ENCODE data around the gene BAHCC1.

BAHCC1 gene

DNA sequence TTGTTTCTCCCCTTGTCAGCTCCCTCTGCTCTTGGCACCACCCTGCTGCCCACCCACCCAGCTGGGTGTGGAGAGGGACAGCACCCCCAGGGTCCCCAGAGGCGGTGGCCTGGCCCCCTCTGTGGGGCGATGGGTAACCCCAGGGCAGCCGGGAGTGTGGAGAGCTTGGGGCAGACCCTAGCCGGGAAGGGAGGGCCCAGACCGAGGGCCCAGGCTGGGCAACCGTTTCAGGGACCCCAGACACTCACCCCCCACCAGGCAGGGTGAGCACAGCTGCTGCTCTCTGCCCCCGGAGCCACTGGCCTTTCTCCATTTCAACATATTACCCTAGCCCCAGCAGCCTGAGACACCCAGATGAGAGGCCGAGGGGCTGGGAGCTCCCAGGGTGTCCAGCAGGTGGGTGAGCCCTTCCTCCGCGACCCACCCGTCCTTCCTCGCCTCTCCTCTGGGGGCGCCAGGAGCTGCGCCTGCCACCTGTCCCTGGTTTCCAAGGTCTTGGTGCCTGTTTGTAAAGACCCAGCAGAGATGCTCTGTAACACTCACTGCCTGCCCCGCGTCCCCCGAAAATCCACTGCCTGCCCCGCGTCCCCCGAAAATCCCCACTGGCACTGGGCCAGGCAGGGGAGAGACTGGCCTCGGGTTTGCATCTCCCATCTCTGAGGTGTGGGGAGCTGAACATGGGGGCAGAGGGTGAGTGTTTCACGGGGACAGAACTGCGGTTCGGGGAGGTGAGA is 45.4 kb downstream of the BAHCC1 start (continued):
- TF ChIP-seq, protein P1, sequence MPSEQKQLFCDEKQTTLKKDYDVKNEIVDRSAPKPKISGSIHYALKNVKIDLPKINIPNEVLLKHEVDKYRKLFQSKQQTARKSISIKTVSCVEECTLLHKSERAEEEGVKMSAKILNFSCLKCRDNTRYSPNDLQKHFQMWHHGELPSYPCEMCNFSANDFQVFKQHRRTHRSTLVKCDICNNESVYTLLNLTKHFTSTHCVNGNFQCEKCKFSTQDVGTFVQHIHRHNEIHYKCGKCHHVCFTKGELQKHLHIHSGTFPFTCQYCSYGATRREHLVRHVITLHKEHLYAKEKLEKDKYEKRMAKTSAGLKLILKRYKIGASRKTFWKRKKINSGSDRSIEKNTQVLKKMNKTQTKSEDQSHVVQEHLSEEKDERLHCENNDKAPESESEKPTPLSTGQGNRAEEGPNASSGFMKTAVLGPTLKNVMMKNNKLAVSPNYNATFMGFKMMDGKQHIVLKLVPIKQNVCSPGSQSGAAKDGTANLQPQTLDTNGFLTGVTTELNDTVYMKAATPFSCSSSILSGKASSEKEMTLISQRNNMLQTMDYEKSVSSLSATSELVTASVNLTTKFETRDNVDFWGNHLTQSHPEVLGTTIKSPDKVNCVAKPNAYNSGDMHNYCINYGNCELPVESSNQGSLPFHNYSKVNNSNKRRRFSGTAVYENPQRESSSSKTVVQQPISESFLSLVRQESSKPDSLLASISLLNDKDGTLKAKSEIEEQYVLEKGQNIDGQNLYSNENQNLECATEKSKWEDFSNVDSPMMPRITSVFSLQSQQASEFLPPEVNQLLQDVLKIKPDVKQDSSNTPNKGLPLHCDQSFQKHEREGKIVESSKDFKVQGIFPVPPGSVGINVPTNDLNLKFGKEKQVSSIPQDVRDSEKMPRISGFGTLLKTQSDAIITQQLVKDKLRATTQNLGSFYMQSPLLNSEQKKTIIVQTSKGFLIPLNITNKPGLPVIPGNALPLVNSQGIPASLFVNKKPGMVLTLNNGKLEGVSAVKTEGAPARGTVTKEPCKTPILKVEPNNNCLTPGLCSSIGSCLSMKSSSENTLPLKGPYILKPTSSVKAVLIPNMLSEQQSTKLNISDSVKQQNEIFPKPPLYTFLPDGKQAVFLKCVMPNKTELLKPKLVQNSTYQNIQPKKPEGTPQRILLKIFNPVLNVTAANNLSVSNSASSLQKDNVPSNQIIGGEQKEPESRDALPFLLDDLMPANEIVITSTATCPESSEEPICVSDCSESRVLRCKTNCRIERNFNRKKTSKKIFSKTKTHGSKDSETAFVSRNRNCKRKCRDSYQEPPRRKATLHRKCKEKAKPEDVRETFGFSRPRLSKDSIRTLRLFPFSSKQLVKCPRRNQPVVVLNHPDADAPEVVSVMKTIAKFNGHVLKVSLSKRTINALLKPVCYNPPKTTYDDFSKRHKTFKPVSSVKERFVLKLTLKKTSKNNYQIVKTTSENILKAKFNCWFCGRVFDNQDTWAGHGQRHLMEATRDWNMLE (tag by site-specific recombination; conservative IDR thresholded peaks at IDR 0.05; ENCODE audit: low read depth), result no peak
- TF ChIP-seq ZNF830 (tag by site-specific recombination; IDR thresholded peaks at IDR 0.05; ENCODE audit: low read depth), result no peak
- TF ChIP-seq ZFP41 (tag by site-specific recombination; IDR thresholded peaks at IDR 0.05; ENCODE audit: borderline replicate concordance), result no peak
- peak; percentile 72 for TF ChIP-seq SCRT2 (tag by site-specific recombination; IDR thresholded peaks at IDR 0.05)
- no peak for TF ChIP-seq ZNF626 (tag by site-specific recombination; IDR thresholded peaks at IDR 0.05)

DNA sequence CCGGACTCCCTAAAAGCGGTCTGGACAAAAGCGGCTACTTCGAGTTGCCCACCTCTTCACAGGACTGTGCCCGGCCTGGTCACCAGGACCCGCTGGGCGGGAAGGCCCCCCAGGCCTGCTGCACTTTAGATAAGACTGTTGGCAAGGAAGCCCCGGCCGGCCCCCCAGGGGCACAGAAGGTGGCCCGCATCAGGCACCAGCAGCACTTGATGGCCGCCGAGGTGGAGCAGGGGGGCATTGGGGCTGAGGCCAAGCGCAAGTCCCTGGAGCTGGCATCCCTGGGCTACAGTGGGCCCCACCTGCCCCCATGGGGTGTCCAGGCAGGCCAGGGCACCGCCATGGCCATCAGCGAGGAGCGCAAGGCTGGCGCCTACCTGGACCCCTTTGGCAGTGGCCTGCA is 47.5 kb downstream of the BAHCC1 start:
- H3K36me3 ChIP-seq (ENCODE audit: control insufficient read depth in 2 of 2, insufficient read depth in 1 of 2, low read length in 2 of 2), result peaks cover 0 to 34% of the 10 kb centered on the region in 2 experiments; a peak in 1 of 3 replicates
- no peak overlapping the region for H3K27ac ChIP-seq (ENCODE audit: extremely low read depth, low read depth, low read length)
- no peaks in the 10 kb centered on the region for H3K4me1 ChIP-seq (ENCODE audit: control insufficient read depth, insufficient read depth, low read length)
- no peaks in the 10 kb centered on the region for H3K9me3 ChIP-seq (ENCODE audit: control insufficient read depth, insufficient read depth, low read depth, low read length)
- H3K4me3 ChIP-seq (ENCODE audit: low read depth, low read length), result no peak overlapping the region
- POLR2A ChIA-PET, result interaction anchor here (0.7 kb wide), 1 partner anchor 48 kb away, joined by 3 read pairs; the partner anchor contains the start of gene BAHCC1
- no peak for TF ChIP-seq ZNF302 (tag by site-specific recombination; IDR thresholded peaks at IDR 0.05; ENCODE audit: low read depth)
- no peak for TF ChIP-seq ZNF530 (tag by site-specific recombination; IDR thresholded peaks at IDR 0.05; ENCODE audit: low read depth)
- TF ChIP-seq ZNF350 (tag by site-specific recombination; IDR thresholded peaks at IDR 0.05), result no peak
- TF ChIP-seq GLIS2 (tag by site-specific recombination; IDR thresholded peaks at IDR 0.05), result 0 out of 2 replicates have a peak, but pooled peaks have one; percentile 12
- CTCF ChIA-PET, result interaction anchor here (0.7 to 0.9 kb wide), 2 partner anchors 31 to 151 kb away, joined by 4 read pairs; no protein-coding TSS in a partner anchor

DNA sequence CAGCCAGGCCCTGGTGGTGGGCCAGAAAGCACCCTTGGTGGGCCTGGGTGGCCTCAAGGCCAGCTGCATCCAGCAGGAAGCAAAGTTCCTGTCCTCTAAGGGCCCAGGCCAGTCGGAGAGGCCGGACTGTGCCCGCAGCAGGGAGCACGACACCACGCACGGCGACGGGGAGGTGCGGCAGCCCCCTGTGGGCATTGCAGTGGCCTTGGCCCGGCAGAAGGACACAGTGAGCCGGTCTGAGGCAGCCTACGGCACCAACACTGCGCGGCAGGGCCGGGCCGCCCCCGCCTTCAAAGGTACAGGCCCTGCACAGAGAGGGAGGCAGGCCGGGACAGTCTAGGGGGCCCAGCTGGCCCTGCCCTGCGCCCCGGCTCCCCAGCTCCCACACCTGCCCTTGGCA is 48.0 kb downstream of the BAHCC1 start:
- Histone ChIP-seq H3K4me1 (ENCODE audit: control insufficient read depth, insufficient read depth, low read length) (no peaks in the 10 kb centered on the region), H3K27ac (ENCODE audit: extremely low read depth, low read depth, low read length) (no peak overlapping the region), H3K36me3 (ENCODE audit: control insufficient read depth in 2 of 2, insufficient read depth in 1 of 2, low read length in 2 of 2) (peaks cover 0 to 37% of the 10 kb centered on the region in 2 experiments; a peak in 1 of 3 replicates), H3K9me3 (ENCODE audit: control insufficient read depth, insufficient read depth, low read depth, low read length) (no peaks in the 10 kb centered on the region), H3K4me3 (ENCODE audit: low read depth, low read length) (no peak overlapping the region)
- POLR2A ChIA-PET, result interaction anchor here (0.7 kb wide), 1 partner anchor 48 kb away, joined by 3 read pairs; the partner anchor contains the start of gene BAHCC1
- CTCF ChIA-PET, result interaction anchor here (0.7 to 0.9 kb wide), 2 partner anchors 32 to 151 kb away, joined by 4 read pairs; no protein-coding TSS in a partner anchor
- no peak for TF ChIP-seq ZNF157 (tag by site-specific recombination; IDR thresholded peaks at IDR 0.05)
- TF ChIP-seq ZNF239 (tag by site-specific recombination; IDR thresholded peaks at IDR 0.05), result no peak
- TF ChIP-seq ZNF140 (tag by site-specific recombination; IDR thresholded peaks at IDR 0.05), result no peak
- TF ChIP-seq, protein P2, sequence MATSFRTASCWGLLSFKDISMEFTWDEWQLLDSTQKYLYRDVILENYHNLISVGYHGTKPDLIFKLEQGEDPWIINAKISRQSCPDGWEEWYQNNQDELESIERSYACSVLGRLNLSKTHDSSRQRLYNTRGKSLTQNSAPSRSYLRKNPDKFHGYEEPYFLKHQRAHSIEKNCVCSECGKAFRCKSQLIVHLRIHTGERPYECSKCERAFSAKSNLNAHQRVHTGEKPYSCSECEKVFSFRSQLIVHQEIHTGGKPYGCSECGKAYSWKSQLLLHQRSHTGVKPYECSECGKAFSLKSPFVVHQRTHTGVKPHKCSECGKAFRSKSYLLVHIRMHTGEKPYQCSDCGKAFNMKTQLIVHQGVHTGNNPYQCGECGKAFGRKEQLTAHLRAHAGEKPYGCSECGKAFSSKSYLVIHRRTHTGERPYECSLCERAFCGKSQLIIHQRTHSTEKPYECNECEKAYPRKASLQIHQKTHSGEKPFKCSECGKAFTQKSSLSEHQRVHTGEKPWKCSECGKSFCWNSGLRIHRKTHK (tag by site-specific recombination; IDR thresholded peaks at IDR 0.05), result no peak
- TF ChIP-seq REPIN1 (tag by site-specific recombination; IDR thresholded peaks at IDR 0.05; ENCODE audit: low read depth), result no peak
- TF ChIP-seq ZXDB (tag by site-specific recombination; IDR thresholded peaks at IDR 0.05), result no peak
- TF ChIP-seq ZNF670 (tag by site-specific recombination; IDR thresholded peaks at IDR 0.05; ENCODE audit: low read depth), result no peak
- TF ChIP-seq, protein P1 (tag by site-specific recombination; conservative IDR thresholded peaks at IDR 0.05; ENCODE audit: low read depth), result no peak
- no peak for TF ChIP-seq ZNF426 (tag by site-specific recombination; IDR thresholded peaks at IDR 0.05)
- no peak for TF ChIP-seq ZBTB7A (tag by site-specific recombination; IDR thresholded peaks at IDR 0.05; ENCODE audit: low read depth)
- no peak for TF ChIP-seq ZNF830 (tag by site-specific recombination; IDR thresholded peaks at IDR 0.05; ENCODE audit: low read depth)
- no peak for TF ChIP-seq ZNF221 (tag by site-specific recombination; IDR thresholded peaks at IDR 0.05; ENCODE audit: borderline replicate concordance)
- TF ChIP-seq ZNF776 (tag by site-specific recombination; IDR thresholded peaks at IDR 0.05; ENCODE audit: borderline replicate concordance), result no peak

Measured in HEK293 (cell line).